Breast epithelium (tissue), 3 donors: ENCODE data around the gene ARHGEF25.

Experiments used
- CTCF ChIP-seq, 3 donors: fragments of 450-650 bp; IDR thresholded peaks; one replicate each; pipeline ENCODE4 v1.5.1; 2016 to 2017; ENCODE audit warnings: antibody characterized with exemption in 3 of 3, mild to moderate bottlenecking in 3 of 3, moderate library complexity in 3 of 3
- POLR2A ChIP-seq: fragments of 450-650 bp; IDR thresholded peaks from one replicate; pipeline ENCODE4 v1.6.1; 2016; ENCODE audit warnings: antibody characterized with exemption, mild to moderate bottlenecking, moderate library complexity

- TF ChIP-seq POLR2A: no peak
- no peak for TF ChIP-seq CTCF (IDR thresholded peaks at IDR 0.05)
These were observed 16.5 kb downstream of the ARHGEF25 start for GRCh38 chr12:57627501-57628279.
